Left hindlimb (tissue), 1 donor: ENCODE results near the gene ANKMY1.
"Not testable (repeated sequence)": the region's sequence is repeated elsewhere in the genome, so short reads cannot be mapped to it uniquely, and the experiment has no call there.

Experiments used
- DNase-seq: peaks from one replicate; pipeline ENCODE4 v3.0.0-alpha.2; 2018

The ANKMY1 gene

GRCh38 chr2:240553956-240554480, 3.8 kb downstream of the ANKMY1 start:
- no peak for DNase-seq

DNA sequence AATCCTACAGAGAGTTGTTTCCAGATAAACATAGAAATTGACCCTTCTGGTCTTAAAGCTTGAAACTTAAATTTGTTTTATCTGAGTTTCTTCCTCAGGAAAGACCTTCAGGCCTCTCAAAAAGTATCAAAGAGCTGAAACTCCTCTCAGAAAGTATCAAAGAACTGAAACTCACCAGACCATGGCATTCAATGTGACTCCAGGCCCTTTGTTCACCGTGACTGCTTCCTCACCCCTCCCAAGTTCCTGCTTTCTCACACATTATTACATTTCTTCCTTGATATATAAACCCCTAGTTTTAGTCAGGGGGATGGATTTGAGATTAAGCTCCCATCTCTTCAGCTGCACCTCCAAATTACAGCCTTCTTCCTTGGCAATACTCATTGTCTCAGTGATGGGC, 6.0 kb downstream of the ANKMY1 start:
- DNase-seq, result no peak

GRCh38 chr2:240551288-240551687, 6.5 kb downstream of the ANKMY1 start:
- no peak for DNase-seq

DNA sequence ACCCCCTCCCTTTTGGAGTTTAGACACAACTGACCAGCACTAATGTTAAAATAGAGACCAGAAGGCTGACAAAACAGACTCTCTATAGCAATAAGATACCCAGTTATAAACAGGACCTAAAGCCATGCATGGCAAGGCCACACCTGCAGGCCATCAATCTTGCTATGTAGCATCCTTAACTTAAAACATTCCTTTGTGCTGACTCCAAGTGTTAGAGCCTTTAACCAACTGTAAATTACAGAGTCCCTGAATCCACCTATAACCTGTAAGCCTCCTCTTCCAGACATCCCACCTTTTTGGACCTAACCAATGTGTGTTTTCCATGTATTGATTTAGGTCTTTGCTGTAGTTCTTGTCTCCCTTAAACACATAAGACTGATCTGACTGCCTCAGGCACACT, 17.9 kb downstream of the ANKMY1 start:
- DNase-seq, result no peak

- not testable (repeated sequence) for DNase-seq
Measured at GRCh38 chr2:240539101-240539500, 18.7 kb downstream of the ANKMY1 start.

DNA sequence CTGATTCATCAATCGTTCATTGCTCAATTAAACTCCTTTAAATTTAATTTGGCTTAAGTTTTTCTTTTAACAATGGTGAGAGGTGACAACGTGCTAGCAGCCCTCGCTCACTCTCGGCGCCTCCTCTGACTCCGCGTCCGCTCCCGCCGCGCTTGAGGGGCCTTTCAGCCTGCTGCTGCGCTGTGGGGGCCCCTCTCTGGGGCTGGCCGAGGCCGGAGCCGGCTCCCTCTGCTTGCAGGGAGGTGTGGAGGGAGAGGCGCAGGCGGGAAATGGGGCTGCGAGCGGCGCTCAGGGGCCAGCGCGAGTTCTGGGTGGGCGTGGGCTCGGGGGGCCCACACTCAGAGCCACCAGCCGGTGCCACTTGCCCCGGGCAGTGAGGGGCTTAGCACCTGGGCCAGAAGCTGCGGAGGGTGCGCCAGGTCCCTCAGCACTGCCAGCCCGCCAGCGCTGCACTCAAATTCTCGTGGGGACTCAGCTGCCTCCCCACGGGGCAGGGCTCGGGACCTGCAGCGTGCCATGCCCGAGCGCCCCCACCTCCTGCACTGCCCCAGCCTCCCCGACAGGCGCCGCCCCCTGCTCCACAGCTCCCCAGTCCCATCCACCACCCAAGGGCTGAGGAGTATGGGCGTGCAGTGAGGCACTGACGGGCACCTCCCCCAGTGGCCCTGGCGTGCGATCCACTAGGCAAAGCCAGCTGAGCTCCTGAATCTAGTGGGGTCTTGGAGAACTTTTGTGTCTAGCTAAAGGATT, 19.6 kb downstream of the ANKMY1 start:
- no peak for DNase-seq

GRCh38 chr2:240532031-240532775, 25.6 kb downstream of the ANKMY1 start:
- DNase-seq, result no peak

GRCh38 chr2:240531038-240531437, 26.8 kb downstream of the ANKMY1 start:
- no peak for DNase-seq

DNA sequence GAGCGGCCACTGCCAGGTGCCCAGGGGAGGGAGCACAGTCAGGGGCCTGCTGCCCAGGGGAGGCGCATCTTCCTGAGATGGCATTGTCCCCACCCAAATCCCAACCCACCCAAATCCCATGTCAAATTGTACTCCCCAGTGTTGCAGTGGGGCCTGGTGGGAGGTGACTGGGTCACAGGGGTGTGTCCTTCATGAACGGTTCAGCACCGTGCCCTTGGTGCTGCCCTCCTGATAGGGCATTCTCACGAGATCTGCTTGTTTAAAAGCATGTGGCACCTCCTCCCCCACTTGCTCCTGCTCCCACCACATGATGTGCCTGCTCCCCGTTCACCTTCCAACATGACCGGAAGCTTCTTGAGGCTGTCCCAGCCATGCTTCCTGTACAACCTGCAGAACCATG, 27.6 kb downstream of the ANKMY1 start:
- no peak for DNase-seq

DNA sequence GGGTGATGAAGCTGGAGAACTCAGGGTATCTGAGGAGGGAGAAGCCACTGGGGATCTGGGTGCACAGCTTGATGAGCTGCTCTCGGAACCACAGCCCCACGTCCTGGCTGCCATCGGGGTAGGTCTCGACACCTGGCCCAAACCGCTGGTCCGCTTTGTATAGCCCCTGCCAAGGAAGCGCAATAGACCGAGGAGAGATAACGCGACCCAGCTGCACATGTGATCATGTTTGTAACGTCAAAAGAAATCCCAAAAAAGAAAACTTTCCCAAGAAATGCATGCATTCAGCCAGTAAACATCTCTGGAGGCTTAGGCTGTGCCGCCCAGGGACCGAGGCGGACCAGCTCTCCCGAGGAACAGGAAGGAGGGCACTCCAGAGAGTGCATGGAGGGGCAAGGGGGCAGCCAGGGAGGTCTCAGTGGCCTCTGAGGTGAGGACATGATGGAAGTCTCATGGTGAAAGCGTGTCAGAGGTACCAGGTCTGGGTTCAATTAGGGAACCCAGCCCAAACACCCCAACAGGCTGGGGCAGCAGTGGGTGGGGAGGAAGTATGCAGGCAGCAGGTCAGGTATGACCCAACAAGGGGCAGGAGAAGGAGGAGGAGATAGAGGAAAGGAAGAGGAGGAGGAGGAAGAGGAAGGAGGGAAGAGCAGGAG, 28.3 kb downstream of the ANKMY1 start:
- no peak for DNase-seq

DNA sequence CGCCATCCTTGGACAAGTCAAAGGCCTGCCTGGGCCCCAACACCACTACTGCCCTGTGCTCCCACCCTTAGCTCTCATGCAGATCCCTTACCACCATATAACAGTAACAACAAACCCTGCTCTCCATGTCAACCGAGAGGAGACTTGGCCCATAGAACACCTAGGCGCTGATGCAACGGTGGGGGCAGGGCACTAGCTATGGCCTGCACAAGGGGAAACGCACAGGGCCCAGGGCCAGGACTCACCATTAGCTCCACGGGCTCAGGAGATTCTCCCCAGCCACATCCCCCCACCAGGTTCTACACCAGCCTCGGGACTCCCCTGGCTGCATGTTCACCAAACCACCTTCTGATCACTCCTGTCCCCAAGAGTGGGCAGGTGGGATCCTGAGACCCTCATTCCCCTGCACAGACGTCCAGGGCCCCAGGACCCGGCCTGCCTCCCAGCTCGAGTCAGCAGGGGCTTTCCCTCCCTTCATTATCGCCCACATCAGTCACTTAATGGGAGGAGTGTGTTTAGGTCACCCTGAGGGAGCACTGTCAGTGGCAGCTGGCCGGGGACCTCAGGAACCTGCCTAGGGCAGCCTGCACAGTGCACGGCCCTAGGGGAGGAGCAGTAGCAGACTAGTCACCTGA, 29.3 kb downstream of the ANKMY1 start:
- no peak for DNase-seq

- DNase-seq, result no peak
Measured at GRCh38 chr2:240527153-240527750, 30.5 kb downstream of the ANKMY1 start.

DNA sequence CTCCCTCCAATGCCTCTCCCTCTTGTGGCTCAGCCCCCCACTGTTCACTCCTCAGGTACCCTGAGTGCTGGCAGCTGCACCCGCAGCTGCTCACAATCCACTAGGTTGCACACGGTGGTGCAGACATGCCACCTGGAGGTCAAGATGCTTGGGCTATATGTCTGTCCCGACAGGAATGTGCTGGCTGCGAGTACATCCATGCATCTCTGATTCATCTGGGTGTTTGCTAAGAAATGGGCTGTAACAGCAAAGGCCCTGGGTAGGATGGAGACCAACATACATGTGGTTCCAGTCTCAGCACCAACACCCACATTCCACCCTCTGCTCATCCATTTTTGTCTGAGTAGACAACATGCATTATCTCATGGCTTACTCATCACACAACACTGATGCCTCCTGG, 31.3 kb downstream of the ANKMY1 start:
- DNase-seq, result no peak

DNA sequence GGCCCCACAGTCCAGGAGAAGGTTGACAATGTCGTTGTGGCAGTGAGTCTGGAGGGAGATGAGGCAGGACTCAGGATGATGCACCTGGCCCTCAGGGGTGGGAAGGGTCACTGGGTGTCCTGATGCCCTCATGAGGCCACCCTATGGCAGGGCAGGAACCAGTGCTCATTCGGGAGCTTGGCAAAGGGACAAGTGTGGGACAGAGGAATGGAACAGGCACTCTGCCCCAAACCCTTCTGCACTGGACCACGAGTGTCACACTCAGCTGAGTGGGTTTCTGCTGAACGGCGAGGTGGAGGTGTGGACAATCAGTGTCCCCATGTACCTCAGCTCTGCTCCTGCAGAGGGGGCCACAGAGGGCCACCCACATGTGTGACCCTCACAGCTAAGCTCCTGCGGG, 32.0 kb downstream of the ANKMY1 start:
- DNase-seq, result no peak

GRCh38 chr2:240524963-240525718, 32.6 kb downstream of the ANKMY1 start:
- DNase-seq, result no peak

- DNase-seq, result no peak
Measured at GRCh38 chr2:240523451-240524281, 34.1 kb downstream of the ANKMY1 start.

DNA sequence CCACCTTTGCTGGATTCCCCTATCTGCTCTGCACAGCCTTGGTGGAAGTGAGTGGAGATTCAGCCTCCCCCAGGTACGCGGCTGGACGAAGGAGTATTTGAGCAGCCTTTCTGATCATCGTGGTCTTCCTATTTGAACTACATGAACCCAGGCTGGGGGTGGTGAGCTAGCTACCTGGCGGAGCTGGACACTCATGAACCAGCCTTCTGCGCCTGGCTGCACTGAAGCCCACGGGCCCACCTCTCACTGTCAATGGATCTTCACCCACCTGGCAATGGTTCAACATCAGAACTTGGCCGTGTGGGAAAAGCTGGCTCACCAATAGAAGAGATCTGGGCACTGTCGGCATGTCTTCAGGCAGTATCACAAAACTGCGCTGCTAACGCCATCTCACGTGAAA, 35.4 kb downstream of the ANKMY1 start:
- no peak for DNase-seq

GRCh38 chr2:240521885-240522284, 35.9 kb downstream of the ANKMY1 start:
- not testable (repeated sequence) for DNase-seq

DNA sequence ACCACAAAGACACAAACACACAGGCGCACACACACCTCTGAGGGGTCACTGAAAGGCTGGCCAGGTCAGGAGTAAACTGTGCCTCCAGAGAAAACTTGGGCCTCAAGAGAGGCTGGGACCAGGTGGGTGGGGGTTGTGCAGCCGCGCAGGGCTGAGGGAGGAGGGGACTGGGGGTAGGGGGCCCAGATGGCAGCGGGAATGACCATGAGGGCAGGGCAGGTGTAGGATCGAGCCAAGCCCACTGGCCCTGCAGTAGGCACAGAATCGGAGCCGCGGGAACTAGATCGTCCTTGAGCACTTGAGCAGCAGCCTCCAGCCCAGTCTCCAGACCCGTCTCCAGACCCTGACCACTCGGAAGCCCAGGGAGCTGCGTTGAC, 36.8 kb downstream of the ANKMY1 start:
- no peak for DNase-seq

DNA sequence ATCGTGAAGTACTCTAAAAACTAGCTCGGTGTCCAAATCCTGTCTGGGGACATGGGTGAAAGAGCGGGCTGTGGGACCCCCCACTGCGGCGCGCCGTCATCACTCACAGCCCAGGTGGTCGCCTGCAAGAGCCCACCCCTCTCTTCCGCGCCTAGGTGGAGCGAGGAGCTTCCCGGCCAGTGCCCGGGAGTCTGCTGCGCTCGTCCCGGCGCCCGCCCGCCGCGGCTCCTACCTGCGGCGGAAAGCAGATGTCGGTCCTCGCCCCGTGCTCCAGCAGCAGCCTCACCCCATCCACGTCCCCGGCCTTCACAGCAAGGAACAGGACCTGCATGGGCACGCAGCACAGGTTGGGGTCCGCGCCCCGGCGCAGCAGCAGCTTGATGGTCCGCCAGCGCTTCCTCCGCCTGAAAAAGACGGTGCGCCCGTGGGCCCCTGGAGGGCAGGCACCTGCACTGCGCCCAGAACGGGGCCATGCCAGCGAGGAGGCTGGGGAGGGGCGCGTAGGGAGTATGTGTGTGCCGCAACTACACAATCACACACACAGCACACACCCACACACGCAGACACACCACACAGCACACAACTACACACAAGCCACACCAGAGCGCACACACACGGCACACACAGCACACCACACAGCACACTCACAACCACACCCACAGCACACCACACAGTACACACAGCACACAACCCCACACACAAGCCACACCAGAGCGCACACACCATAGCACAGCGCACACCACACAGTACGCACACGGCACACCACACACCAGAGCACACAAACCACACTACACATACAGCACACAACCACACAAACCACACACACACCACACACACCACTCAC, 37.4 kb downstream of the ANKMY1 start:
- DNase-seq, result no peak
